Stimulated activated CD8-positive, alpha-beta memory T cell treated with anti-CD3 and anti-CD28 coated beads, Interleukin-4, amount 100 ng/mL, for 1 hour (primary cell): ENCODE data around the gene DDC.

Experiments used
- DNase-seq, 2 donors: peaks; one replicate each; pipeline ENCODE4 v3.0.0-alpha.2; 2020; ENCODE audit warnings: low read depth in 2 of 2, low spot score in 1 of 2

The DDC gene

GRCh38 chr7:50564640-50565558 lies at the start of gene DDC:
Gene DDC, minus strand, starts transcription at chr7:50565405. Its CDS starts 21,320 bp downstream, at chr7:50544085.
- DNase-seq: no peak

DNA sequence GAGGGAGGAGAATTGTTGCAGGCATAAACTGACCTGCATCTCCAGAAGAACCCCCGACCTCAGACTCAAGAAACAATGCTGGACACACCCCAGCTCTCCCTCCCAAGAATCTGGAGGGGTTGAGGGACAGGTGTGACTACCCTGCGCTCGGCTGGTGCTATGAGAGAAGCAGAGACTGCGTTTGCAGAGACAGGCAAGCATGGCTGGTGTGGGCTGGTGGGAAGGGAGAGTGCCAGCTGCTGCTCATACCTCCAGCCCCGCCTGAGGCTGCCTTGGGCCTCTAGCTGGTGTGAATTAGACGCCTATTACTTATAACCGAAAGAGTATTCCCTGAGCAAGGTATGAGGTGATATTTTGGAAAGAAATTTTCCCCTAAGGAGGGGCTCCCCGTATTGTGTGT lies 48.3 kb upstream of the DDC start:
- DNase-seq: no peak

DNA sequence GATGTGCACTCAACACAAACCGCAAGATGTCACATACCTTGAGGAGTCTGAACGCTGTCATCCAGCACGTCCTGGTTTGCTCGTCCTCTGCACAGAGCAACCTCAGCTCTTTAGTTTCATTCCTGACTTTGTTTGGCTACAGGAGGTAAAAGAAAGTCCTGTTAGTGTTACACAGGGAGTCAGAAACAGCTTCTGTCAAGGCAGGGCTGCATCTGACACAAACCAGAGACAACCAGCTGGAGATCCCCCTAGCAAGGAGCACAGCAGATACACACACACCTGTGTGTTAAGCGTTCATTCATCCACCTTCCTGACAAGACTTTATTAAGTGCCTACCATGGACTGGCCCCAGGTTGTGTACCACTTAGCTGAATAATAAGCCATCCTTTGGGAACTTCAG lies 47.5 kb upstream of the DDC start:
- no peak for DNase-seq

DNA sequence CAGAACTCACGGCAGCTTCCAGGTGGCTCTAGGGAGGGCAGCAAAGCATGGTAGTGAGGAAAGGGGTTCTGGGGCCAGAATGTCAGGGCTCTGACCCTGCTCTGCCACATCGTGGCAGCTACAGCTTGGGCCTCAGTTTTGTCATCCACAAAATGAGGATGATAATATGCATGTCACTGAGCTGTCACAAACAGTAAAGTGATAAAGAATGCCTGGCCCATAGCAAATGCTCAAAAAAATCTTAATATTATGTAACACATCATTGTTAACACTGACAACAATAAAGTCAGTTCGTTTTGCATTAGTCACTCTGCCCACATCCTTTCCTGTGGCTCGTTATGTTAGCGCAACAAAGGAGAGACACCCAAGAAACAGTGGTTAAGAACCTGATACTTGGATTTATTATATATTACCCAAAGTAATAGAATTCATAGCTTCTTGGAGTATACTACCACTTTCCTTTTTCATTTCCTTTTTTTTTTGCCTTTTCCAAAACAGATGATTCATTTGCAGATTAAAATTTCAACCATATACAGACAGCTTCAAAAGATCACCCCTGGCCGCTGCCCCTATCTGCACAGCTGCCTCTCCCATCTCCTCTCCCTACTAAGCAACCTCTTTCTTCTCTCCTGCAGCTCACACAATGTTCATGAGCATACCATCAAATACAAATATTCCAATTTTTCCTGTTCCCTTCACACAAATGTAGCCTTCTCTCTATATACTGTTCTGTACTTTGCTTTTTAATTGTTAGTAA lies 45.5 kb upstream of the DDC start:
- DNase-seq: no peak

GRCh38 chr7:50608196-50608906 lies 43.1 kb upstream of the DDC start:
- no peak for DNase-seq

- DNase-seq: no peak
Observed at GRCh38 chr7:50607524-50608125, 42.4 kb upstream of the DDC start.

- DNase-seq: no peak
Observed at GRCh38 chr7:50605059-50605458, 39.9 kb upstream of the DDC start.

DNA sequence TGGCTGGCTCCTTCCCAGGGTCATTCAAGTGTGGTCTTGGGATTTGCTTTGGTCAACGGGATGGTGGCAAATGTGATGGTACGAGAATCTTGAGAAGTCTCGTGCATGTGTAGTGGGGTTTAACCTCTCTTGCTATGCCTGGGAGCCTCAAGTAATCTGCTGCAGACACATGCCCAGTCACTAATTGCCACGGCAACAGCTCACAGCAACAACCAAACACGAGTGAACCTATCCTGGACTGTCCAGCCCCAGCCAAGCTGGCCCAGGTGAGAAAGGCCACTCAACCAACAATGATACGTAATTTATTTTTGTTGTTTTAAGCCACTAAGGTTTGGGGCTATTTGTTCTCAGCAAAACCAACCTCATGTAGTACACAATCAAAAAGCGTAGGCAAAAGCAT lies 38.1 kb upstream of the DDC start:
- no peak for DNase-seq

GRCh38 chr7:50599385-50599784 lies 34.2 kb upstream of the DDC start:
- no peak for DNase-seq

DNA sequence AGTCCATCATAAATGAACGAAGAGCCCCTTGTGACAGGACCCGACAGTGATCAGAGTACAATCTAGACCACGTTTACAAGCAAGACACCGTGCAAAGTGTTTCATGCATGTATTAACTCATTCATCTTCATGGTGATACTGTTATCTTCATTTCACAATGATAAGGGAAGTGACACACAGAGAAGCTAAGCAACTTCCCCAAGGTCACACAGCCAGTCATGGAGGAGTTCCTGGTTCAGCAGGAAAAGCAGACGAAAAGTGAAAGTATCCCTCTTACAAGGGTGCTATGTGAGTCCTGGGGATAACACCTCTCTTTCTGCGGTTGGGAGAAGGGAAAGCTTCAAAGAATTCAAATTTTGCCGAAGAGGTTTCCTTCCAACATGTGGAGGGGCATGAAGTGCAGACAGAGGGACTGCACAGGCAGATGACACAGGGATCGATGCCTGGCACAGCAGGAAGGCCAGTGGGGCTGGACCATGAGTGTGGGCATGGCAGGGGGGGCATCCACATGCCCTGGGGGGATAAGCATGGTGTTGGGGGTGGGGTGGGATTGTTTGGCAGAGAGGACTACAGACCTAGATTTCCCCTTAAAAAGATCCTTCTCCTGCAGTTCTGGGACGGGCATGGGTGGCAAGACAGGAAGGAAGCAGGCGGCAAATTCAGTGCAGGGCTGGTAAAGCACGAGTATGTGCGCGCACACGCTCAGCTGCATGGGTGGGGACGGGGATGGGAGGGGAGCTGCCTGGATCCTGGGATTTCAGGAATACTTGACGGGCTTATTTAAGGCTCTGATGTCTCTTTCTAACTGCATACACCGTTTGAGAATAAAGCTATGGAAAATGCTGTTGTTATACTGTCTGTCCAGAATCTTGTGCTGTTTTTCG lies 33.5 kb upstream of the DDC start:
- no peak for DNase-seq

GRCh38 chr7:50596484-50596883 lies 31.3 kb upstream of the DDC start:
- no peak for DNase-seq

- peak in 1 of 2 donors; percentile 6 for DNase-seq
Observed at GRCh38 chr7:50595491-50596102, 30.4 kb upstream of the DDC start.

GRCh38 chr7:50594734-50595485 lies 29.7 kb upstream of the DDC start:
- no peak for DNase-seq

- no peak for DNase-seq
Observed at GRCh38 chr7:50594136-50594535, 28.9 kb upstream of the DDC start.

DNA sequence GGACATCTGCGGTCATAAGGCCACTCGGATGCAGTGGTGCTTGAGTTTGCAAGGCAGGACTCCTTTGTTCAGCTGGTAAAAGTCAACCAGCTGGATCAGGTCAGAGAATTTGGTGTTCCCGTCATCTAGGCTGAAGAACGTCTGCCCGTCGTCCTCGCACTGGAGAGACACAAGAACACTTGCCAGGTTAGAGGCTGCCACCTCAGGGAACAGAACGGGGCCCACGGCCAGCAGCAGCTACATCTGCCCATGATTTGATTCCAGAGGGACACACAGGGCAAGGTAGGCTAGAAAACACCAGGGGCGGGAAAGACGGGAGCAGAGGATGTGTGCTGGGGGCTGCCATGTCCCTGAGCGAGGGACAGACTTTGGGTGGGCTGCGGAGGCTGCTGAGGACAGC lies 27.7 kb upstream of the DDC start:
- no peak for DNase-seq

DNA sequence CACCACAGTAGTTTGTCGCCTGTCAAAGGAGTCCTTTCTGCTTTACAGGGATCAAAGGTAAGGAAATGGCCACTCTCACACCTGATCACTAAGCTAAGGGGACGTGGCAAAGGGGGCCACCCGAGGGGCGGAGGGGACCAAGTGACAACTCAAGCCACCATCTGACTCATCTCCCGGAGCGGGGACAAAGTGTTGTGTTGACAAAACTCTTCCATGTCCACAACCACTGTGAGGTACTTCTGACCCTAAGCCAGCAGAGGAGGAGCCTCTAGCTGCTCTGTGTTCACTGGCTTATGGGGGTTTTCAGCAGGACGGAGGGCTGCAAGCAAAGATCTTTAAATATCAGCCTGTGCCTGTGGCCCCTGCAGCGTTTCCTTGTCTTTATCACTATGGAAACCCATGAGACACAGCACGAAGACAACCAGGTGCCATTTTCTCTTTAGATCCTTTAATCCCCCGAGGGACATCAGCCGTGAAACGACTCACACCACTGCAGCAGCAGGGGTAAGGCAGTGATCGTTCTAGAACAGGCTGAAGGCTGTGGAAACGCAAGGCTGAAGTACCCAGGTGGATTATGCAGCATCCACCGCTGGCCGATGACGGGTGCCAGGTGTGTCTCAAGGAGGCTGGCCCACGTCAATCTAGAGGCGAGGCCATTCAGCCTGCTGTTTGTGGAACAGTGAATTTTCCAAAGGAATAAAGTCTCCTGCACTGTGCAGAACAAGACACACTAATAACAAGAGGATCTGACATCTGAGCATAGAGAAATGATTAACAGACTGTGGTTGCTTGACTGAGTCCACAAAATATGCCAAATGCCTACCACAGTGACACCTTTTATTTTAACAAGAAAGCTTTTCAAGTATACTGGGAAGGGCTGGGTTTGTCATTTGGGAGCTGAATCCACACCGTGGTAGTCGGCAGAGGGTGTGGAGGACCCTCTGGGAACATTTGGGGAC lies 26.6 kb upstream of the DDC start:
- no peak for DNase-seq

- no peak for DNase-seq
Observed at GRCh38 chr7:50591098-50591479, 25.9 kb upstream of the DDC start.

DNA sequence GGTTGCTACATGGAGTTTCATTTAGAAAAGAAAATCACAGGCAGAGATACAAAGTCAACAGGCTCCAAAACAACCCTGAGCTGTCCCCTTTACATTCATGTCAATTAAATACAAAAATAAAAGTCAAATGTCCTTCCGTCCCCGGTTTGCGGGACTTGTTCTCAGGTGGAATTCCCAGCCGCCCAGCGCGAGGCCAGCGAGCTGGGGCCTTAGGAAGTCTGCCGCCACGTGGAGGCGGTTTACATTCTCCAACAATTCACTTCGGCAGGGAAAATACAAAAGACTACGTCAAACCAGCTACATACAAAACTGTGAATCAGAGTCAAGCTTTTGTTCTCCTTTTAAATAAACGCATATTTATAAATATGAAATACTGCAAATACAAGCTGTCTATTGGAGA lies 25.3 kb upstream of the DDC start:
- DNase-seq: no peak
